ENCODE measurements around the gene CPA1.

CPA1 gene

GRCh38 chr7:130379921-130380860 is at the start of gene CPA1:
Gene CPA1, plus strand, starts transcription at chr7:130380494. Its CDS starts 27 bp downstream, at chr7:130380521.
- no peak within 1 kb of the TSS for H3K4me3 ChIP-seq
- no peaks in the 10 kb centered on the region for H3K36me3 ChIP-seq
- peaks cover 0 to 7% (median 0%) of the 10 kb centered on the region in 10 experiments; a peak in 4 of 20 replicates for H3K4me1 ChIP-seq
- H3K4me2 ChIP-seq, result no peak within 1 kb of the TSS
- H4K20me1 ChIP-seq, result no peaks in the 10 kb centered on the region
- H3K9ac ChIP-seq, result no peak within 1 kb of the TSS
- no peak for TF ChIP-seq Cebpa-rat (IDR thresholded peaks at IDR 0.05)
- H3K9me3 ChIP-seq (replicated peaks in 1 of 11), result peaks cover 14 to 27% (median 23%) of the 10 kb centered on the region in 11 experiments
- no peaks in the 10 kb centered on the region for H3K27me3 ChIP-seq
- H3K27ac ChIP-seq, result no peak within 1 kb of the TSS

- H3K27me3 ChIP-seq, result no peaks in the 10 kb centered on the region
- no peak overlapping the region for H3K27ac ChIP-seq
- no peaks in the 10 kb centered on the region for H3K36me3 ChIP-seq
Observed at GRCh38 chr7:130332259-130333053, 47.8 kb upstream of the CPA1 start.

GRCh38 chr7:130333832-130334231 is 46.5 kb upstream of the CPA1 start:
- Histone ChIP-seq H3K27ac (no peak overlapping the region), H3K36me3 (no peaks in the 10 kb centered on the region), H3K9me3 (replicated peaks in 1 of 11) (no peaks in the 10 kb centered on the region), H3K4me1 (no peaks in the 10 kb centered on the region), H3K4me2 (no peak overlapping the region), H3K27me3 (no peaks in the 10 kb centered on the region), H4K20me1 (no peaks in the 10 kb centered on the region), H3K9ac (no peak overlapping the region), H3K4me3 (no peak overlapping the region)
- TF ChIP-seq Cebpa-rat (IDR thresholded peaks at IDR 0.05), result no peak

More at GRCh38 chr7:130332259-130333053, 47.8 kb upstream of the CPA1 start:
- Histone ChIP-seq H3K9me3 (replicated peaks in 1 of 11) (no peaks in the 10 kb centered on the region), H3K4me3 (no peak overlapping the region), H3K4me2 (no peak overlapping the region), H3K4me1 (no peaks in the 10 kb centered on the region), H4K20me1 (no peaks in the 10 kb centered on the region), H3K9ac (no peak overlapping the region)
- no peak for TF ChIP-seq Cebpa-rat (IDR thresholded peaks at IDR 0.05)

- Histone ChIP-seq H3K36me3 (no peaks in the 10 kb centered on the region), H3K27me3 (no peaks in the 10 kb centered on the region), H3K27ac (no peak overlapping the region), H3K9me3 (replicated peaks in 1 of 11) (no peaks in the 10 kb centered on the region), H3K4me3 (no peak overlapping the region), H3K4me1 (no peaks in the 10 kb centered on the region), H3K9ac (no peak overlapping the region), H4K20me1 (no peaks in the 10 kb centered on the region), H3K4me2 (no peak overlapping the region)
- no peak for TF ChIP-seq Cebpa-rat (IDR thresholded peaks at IDR 0.05)
Observed at GRCh38 chr7:130334274-130334673, 46.0 kb upstream of the CPA1 start.

- no peak overlapping the region for H3K9ac ChIP-seq
- TF ChIP-seq Cebpa-rat (IDR thresholded peaks at IDR 0.05), result no peak
- H3K27me3 ChIP-seq, result no peaks in the 10 kb centered on the region
- H3K4me2 ChIP-seq, result no peak overlapping the region
- H3K36me3 ChIP-seq, result no peaks in the 10 kb centered on the region
- H3K4me3 ChIP-seq, result no peak overlapping the region
- H3K4me1 ChIP-seq, result no peaks in the 10 kb centered on the region
- no peak overlapping the region for H3K27ac ChIP-seq
- no peaks in the 10 kb centered on the region for H3K9me3 ChIP-seq (replicated peaks in 1 of 11)
- H4K20me1 ChIP-seq, result no peaks in the 10 kb centered on the region
Observed at GRCh38 chr7:130337410-130337971, 42.8 kb upstream of the CPA1 start.

GRCh38 chr7:130338233-130338632 is 42.1 kb upstream of the CPA1 start:
- Histone ChIP-seq H4K20me1 (no peaks in the 10 kb centered on the region), H3K4me2 (no peak overlapping the region), H3K9ac (no peak overlapping the region), H3K9me3 (replicated peaks in 1 of 11) (no peaks in the 10 kb centered on the region), H3K4me3 (no peak overlapping the region), H3K27me3 (no peaks in the 10 kb centered on the region), H3K36me3 (no peaks in the 10 kb centered on the region), H3K27ac (no peak overlapping the region), H3K4me1 (no peaks in the 10 kb centered on the region)
- no peak for TF ChIP-seq Cebpa-rat (IDR thresholded peaks at IDR 0.05)

- Histone ChIP-seq H4K20me1 (no peaks in the 10 kb centered on the region), H3K27me3 (no peaks in the 10 kb centered on the region), H3K27ac (no peak overlapping the region), H3K4me3 (no peak overlapping the region), H3K9me3 (replicated peaks in 1 of 11) (no peaks in the 10 kb centered on the region), H3K36me3 (no peaks in the 10 kb centered on the region), H3K9ac (no peak overlapping the region), H3K4me1 (no peaks in the 10 kb centered on the region), H3K4me2 (no peak overlapping the region)
- TF ChIP-seq Cebpa-rat (IDR thresholded peaks at IDR 0.05), result no peak
Observed at GRCh38 chr7:130341882-130342281, 38.4 kb upstream of the CPA1 start.

- TF ChIP-seq Cebpa-rat (IDR thresholded peaks at IDR 0.05), result no peak
- Histone ChIP-seq H3K9me3 (replicated peaks in 1 of 11) (no peaks in the 10 kb centered on the region), H3K9ac (no peak overlapping the region), H3K4me3 (no peak overlapping the region), H3K36me3 (no peaks in the 10 kb centered on the region), H3K27ac (no peak overlapping the region), H3K4me2 (no peak overlapping the region), H4K20me1 (no peaks in the 10 kb centered on the region), H3K4me1 (no peaks in the 10 kb centered on the region), H3K27me3 (no peaks in the 10 kb centered on the region)
Observed at GRCh38 chr7:130342701-130343380, 37.5 kb upstream of the CPA1 start.
